ENCODE data around the gene VPS16. TPM values are rescaled to one million over a fixed set of nuclear protein-coding genes. Genes with fewer than 3 reads are reported as not detected.
A peak's percentile ranks its signal among the peaks of the same experiment; 100 is the strongest.

Gene VPS16
- total RNA-seq, 3 donors from 2014 or later (not counting 1 experiment from before 2014, with no cell fraction given): 108 to 118 (median 109) TPM

DNA sequence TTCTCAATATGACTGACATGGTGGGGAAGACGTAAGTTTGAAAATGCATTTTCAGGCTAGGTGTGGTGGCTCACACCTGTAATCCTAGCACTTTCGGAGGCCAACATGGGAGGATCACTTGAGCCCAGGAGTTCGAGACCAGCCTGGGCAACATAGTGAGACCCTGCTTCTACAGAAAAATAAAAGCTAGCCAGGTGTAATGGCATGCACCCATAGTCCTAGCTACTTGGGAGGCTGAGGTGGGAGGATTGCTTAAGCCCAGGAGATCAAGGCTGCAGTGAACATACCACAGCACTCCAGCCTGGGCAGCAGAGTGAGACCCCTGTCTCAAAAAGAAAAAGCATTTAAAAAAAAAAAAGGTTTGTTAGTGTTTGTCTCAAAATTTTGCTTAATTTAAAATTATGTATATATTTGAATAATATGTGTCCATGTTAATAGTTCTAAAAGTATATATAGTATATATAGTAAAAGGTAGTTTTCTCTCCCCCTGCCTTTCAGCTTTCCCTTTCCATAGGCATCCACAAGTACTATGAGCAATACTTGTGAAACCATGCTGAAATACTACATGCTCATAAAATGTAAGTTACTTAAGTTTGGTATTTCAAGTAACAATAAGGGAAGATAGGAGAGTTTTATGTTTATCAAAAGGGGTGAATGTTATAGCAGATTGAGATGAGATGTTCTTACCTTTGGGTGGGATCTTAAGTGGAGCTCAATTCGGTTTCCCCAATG is 47.8 kb downstream of the VPS16 start:
- WGBS (ENCODE audit: insufficient coverage): 92% methylated on average over 3 of the region's 4 CpGs
- Mint-ChIP-seq H3K27me3 (ENCODE audit: low read depth in 2 of 2) (no peaks in the 10 kb centered on the region), H3K36me3 (no peaks in the 10 kb centered on the region), H3K4me1 (peaks cover 83 to 85% of the 10 kb centered on the region in 2 donors), H3K4me3 (no peak overlapping the region), H3K9me3 (no peaks in the 10 kb centered on the region), H3K27ac (peak overlapping the region; percentile 11 to 14)
- Histone ChIP-seq H3K4me3 (ENCODE audit: low read length) (no peak overlapping the region), H3K27me3 (ENCODE audit: control insufficient read depth, insufficient read depth, low read length) (no peaks in the 10 kb centered on the region), H3K9me3 (ENCODE audit: control insufficient read depth, insufficient read depth, low read length) (no peaks in the 10 kb centered on the region), H3K27ac (ENCODE audit: low read length) (no peak overlapping the region), H3K4me1 (ENCODE audit: control insufficient read depth, insufficient read depth, low read length) (peaks cover 5% of the 10 kb centered on the region), H3K36me3 (ENCODE audit: control insufficient read depth, insufficient read depth, low read length) (no peaks in the 10 kb centered on the region)
- intact Hi-C loops (cut with micrococcal nuclease): no loop called here
- TF ChIP-seq, protein P1, sequence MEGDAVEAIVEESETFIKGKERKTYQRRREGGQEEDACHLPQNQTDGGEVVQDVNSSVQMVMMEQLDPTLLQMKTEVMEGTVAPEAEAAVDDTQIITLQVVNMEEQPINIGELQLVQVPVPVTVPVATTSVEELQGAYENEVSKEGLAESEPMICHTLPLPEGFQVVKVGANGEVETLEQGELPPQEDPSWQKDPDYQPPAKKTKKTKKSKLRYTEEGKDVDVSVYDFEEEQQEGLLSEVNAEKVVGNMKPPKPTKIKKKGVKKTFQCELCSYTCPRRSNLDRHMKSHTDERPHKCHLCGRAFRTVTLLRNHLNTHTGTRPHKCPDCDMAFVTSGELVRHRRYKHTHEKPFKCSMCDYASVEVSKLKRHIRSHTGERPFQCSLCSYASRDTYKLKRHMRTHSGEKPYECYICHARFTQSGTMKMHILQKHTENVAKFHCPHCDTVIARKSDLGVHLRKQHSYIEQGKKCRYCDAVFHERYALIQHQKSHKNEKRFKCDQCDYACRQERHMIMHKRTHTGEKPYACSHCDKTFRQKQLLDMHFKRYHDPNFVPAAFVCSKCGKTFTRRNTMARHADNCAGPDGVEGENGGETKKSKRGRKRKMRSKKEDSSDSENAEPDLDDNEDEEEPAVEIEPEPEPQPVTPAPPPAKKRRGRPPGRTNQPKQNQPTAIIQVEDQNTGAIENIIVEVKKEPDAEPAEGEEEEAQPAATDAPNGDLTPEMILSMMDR (IDR thresholded peaks at IDR 0.05): no peak
- no peak for DNase-seq
- no peak for ATAC-seq

GRCh38 chr20:2889209-2889608 is 48.7 kb downstream of the VPS16 start:
- intact Hi-C loops (cut with micrococcal nuclease): no loop called here
- peaks cover 5% of the 10 kb centered on the region for H3K4me1 ChIP-seq (ENCODE audit: control insufficient read depth, insufficient read depth, low read length)
- Mint-ChIP-seq H3K4me1 (peaks cover 83 to 84% of the 10 kb centered on the region in 2 donors), H3K27ac (peak overlapping the region; percentile 53 to 54), H3K36me3 (no peaks in the 10 kb centered on the region), H3K4me3 (no peak overlapping the region), H3K27me3 (ENCODE audit: low read depth in 2 of 2) (no peaks in the 10 kb centered on the region), H3K9me3 (no peaks in the 10 kb centered on the region)
- DNase-seq: no peak
- H3K9me3 ChIP-seq (ENCODE audit: control insufficient read depth, insufficient read depth, low read length): no peaks in the 10 kb centered on the region
- no peaks in the 10 kb centered on the region for H3K36me3 ChIP-seq (ENCODE audit: control insufficient read depth, insufficient read depth, low read length)
- H3K4me3 ChIP-seq (ENCODE audit: low read length): no peak overlapping the region
- ATAC-seq: no peak
- TF ChIP-seq, protein P1 (IDR thresholded peaks at IDR 0.05): no peak
- no peaks in the 10 kb centered on the region for H3K27me3 ChIP-seq (ENCODE audit: control insufficient read depth, insufficient read depth, low read length)
- 92% methylated on average over 1 of the region's 1 CpG for WGBS (ENCODE audit: insufficient coverage)
- H3K27ac ChIP-seq (ENCODE audit: low read length): no peak overlapping the region

- peak overlapping the region; percentile 53 to 54 for H3K27ac Mint-ChIP-seq
- H3K4me1 ChIP-seq (ENCODE audit: control insufficient read depth, insufficient read depth, low read length): peaks cover 2% of the 10 kb centered on the region
- no peaks in the 10 kb centered on the region for H3K27me3 ChIP-seq (ENCODE audit: control insufficient read depth, insufficient read depth, low read length)
- H3K9me3 ChIP-seq (ENCODE audit: control insufficient read depth, insufficient read depth, low read length): no peaks in the 10 kb centered on the region
- no peaks in the 10 kb centered on the region for H3K36me3 ChIP-seq (ENCODE audit: control insufficient read depth, insufficient read depth, low read length)
- TF ChIP-seq, protein P1 (IDR thresholded peaks at IDR 0.05): no peak
- intact Hi-C loops (cut with micrococcal nuclease): no loop called here
- H3K9me3 Mint-ChIP-seq: no peaks in the 10 kb centered on the region
- H3K27me3 Mint-ChIP-seq (ENCODE audit: low read depth in 2 of 2): no peaks in the 10 kb centered on the region
- H3K4me3 Mint-ChIP-seq: no peak overlapping the region
- H3K27ac ChIP-seq (ENCODE audit: low read length): no peak overlapping the region
- DNase-seq: no peak
- H3K4me3 ChIP-seq (ENCODE audit: low read length): no peak overlapping the region
- no peak for ATAC-seq
- H3K36me3 Mint-ChIP-seq: no peaks in the 10 kb centered on the region
- 94% methylated on average over 3 of the region's 3 CpGs for WGBS (ENCODE audit: insufficient coverage)
- H3K4me1 Mint-ChIP-seq: peaks cover 80 to 82% of the 10 kb centered on the region in 2 donors
These were observed 49.3 kb downstream of the VPS16 start for GRCh38 chr20:2889797-2890196.

DNA sequence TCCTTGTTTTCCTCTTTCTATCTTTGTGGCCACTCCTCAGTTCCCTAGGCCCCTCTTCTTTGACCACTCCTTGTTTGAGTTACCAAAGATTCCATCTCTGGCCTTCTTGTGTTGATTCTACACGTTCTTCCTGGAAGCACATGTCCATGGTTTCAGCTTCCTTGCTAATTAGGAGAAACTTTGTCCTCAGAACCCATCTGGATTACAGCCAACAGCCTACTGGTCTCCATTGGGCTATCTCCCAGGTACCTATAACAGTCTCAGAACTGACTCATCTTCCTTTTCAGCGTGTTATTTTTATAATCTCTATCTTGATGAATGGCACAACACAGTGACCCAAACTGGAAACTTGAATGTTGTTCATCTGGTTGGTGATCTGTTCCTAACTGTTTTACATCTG is 50.2 kb downstream of the VPS16 start:
- DNase-seq (no peak), ATAC-seq (no peak)
- Histone ChIP-seq H3K4me3 (ENCODE audit: low read length) (no peak overlapping the region), H3K9me3 (ENCODE audit: control insufficient read depth, insufficient read depth, low read length) (no peaks in the 10 kb centered on the region), H3K27me3 (ENCODE audit: control insufficient read depth, insufficient read depth, low read length) (no peaks in the 10 kb centered on the region), H3K27ac (ENCODE audit: low read length) (no peak overlapping the region), H3K4me1 (ENCODE audit: control insufficient read depth, insufficient read depth, low read length) (no peaks in the 10 kb centered on the region), H3K36me3 (ENCODE audit: control insufficient read depth, insufficient read depth, low read length) (no peaks in the 10 kb centered on the region)
- Mint-ChIP-seq H3K27ac (peak overlapping the region; percentile 53 to 54), H3K4me3 (no peak overlapping the region), H3K9me3 (no peaks in the 10 kb centered on the region), H3K36me3 (no peaks in the 10 kb centered on the region), H3K4me1 (peaks cover 70 to 73% of the 10 kb centered on the region in 2 donors), H3K27me3 (ENCODE audit: low read depth in 2 of 2) (no peaks in the 10 kb centered on the region)
- 88% methylated on average over 2 of the region's 2 CpGs for WGBS (ENCODE audit: insufficient coverage)
- intact Hi-C loops (cut with micrococcal nuclease): no loop called here
- TF ChIP-seq, protein P1 (IDR thresholded peaks at IDR 0.05): no peak
